IPS-NIHi11 (cell line): Measurements from ENCODE around the gene RBCK1.
"Not testable (repeated sequence)": the region's sequence is repeated elsewhere in the genome, so short reads cannot be mapped to it uniquely, and the experiment has no call there.

Experiments
- DNase-seq: peaks from one replicate; pipeline ENCODE4 v3.0.0; 2012; ENCODE audit warnings: mixed read lengths, low spot score

RBCK1 gene

DNA sequence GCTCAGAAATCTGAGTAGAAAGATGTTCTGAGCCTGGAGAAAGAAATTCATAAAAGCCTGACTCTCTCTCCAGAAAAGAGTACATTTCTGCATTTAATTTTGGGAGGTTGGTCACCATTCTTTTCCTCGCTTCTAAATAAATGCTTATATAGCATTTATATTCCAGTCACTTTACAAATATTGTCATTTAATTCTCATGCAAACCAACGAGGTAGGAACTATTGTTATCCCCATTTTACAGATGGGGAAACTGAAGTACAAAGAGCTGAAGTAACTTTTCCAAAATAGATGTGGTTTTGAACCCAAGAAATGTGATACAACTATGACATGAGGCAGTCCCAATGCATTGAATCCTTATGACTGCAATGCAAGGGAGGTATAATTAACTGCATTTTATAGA is 32.0 kb upstream of the RBCK1 start:
- no peak for DNase-seq

DNA sequence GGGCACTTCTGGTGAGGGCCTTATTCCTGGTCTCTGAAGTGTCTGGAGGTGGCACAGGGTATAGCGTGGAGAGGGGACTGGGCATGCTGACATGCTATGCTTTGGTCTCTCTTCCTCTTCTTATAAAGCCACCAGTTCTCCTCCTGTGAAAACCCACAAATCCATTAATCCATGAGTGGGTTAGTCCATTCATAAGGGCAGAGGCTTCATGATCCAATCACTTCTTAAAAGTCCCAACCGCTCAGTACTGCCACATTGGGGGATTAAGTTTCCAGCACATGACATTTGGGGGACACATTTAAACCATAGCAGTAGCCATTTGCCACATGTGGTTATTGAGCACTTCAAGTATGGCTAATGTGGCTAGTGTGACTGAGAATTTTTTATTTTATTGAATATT is 31.3 kb upstream of the RBCK1 start:
- no peak for DNase-seq

DNA sequence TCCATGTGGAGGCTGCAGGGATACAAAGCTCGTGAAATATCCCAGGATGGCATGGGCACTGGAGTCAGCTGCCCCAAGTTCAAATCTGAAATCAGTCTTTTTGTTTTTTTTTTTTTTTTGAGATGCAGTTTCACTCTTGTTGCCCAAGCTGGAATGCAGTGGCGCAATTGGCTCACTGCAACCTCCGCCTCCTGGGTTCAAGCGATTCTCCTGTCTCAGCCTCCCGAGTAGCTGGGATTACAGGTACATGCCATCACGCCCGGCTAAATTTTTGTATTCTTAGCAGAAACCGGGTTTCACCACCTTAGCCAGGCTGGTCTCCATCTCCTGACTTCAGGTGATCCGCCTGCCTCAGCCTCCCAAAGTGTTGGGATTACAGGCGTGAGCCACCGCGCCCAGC is 30.5 kb upstream of the RBCK1 start:
- not testable (repeated sequence) for DNase-seq

DNA sequence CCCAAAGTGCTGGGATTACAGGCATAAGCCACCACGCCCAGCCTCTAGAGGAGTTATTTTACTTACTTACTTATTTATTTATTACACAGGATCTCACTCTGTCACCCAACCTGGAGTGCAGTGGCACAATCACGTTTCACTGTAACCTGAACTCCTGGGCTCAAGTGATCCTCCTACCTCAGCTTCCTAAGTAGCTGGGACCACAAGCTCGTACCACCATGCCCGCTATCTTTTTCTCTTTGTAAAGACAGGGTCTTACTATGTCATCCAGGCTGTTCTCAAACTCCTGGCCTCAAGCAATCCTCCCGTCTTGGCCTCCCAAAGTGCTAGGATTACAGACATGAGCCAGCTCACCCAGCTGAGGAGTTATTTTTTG is 29.1 kb upstream of the RBCK1 start:
- DNase-seq: no peak

DNA sequence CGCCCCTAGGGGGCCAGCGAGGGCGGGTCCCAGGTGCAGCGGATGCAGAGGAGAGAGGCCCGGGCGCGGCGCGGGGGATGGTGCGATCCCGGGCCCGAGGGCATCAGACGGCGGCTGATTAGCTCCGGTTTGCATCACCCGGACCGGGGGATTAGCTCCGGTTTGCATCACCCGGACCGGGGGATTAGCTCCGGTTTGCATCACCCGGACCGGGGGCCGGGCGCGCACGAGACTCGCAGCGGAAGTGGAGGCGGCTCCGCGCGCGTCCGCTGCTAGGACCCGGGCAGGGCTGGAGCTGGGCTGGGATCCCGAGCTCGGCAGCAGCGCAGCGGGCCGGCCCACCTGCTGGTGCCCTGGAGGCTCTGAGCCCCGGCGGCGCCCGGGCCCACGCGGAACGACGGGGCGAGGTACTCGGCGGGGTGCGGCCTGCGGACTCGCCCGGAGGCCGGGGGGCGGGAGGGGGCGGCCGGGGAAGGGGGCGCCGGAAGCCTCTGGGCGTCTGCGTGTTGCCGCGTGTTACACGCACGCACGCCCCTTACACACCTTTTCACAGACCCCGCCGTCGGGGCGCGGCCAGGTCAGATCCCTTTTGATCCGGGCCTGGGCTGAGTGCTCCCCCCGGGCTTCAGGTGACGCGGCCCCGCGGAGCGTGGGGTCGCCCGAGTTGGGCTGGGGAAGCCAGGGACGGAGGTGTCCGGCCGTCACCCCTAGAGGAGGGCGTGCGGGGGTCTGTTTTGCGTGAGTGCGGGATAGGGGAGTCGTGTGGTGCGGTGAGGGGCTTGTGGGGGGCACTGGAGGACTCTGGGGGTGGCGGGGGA is 27.1 kb upstream of the RBCK1 start:
- peak; percentile 81 for DNase-seq

DNA sequence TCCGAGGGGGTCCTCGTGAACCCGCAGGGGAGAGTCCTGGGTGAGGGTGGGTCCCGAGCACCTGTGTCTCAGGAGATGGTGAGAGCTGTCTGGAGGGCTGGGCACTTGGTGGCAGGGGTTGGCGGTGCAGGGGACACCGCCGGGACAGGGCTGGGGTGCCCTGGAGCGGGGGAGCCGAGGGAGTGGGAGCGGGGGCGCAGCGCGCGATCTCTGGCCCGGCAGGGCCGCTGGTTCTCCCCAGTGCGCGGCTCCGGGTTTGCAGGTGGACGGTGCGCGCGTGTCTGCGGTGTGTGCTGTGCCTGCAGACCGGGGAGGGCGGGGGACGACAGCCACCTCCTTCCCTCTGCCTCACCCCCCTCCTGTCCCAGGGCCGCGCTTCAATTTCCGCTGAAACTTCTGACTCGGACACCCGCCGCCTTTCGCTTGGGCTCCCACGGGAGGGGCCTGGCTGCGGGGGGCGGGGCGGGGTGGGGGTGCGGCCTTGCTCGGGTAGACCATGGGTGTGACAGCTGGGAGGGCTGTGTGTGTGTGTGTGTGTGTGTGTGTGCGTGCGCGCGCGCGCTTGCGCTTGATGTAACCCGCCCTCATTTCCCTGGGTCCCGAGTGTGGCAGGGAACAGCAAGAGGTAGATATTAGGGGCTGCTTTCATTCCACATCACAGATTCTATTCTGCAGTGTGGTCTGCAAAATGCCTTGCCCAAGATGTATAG is 26.4 kb upstream of the RBCK1 start:
- DNase-seq: peak; percentile 67

DNA sequence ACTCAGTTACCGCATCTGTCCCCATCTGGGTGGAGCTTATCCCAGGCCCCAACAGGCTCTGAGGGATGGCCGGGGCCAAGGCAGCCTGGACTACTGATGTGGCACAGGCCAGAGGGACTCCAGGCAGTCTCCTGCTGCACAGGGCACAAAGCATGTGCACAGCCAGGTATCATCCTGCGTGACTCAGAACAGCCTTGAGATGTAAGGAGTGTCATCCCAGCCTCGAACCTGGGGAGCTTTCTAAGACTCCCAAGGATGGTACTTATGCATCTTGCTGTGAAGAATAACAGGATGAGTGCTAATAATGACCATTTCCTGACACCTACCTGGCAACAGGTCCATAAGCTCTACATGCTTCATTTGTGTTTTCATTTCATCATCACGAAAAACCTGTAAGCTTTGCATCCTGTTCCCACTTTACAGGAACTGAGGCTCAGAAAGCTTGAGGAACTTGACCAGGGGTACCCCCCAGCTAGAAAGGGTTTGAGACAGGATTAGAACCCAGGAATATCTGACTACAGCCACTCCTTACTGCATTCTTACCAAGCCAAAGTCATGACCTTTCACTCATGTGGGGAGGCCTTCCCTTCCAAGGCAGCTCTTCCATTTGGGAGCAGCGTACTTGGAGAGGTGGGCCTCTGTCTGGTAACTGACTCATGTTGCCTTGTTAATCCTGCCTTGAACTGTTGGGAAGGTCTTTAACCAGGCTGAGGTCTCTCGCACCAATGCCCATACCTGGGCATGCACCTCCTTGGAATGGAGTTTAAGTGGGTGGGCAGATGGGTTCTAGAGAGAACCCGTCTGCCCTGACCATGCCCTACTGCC is 25.6 kb upstream of the RBCK1 start:
- no peak for DNase-seq

DNA sequence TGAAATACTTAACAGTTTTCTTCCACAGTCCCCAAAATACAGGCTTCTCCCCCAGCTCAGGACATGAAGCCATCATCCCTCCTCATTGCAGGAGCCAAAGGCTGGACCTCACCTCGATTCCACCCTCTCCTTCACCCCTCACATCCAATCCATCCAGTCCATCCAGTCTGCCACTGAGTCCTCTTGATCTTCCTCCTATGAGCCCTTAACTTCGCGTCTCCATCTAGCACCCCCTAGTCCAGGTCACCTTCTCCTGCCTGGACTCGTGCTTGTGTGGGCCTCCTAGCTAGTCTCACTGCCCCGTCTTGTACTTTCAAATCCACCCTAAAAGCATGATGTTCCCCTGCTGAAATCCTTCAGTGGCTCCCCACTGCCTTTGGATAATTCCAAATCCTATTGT is 24.2 kb upstream of the RBCK1 start:
- DNase-seq: no peak

DNA sequence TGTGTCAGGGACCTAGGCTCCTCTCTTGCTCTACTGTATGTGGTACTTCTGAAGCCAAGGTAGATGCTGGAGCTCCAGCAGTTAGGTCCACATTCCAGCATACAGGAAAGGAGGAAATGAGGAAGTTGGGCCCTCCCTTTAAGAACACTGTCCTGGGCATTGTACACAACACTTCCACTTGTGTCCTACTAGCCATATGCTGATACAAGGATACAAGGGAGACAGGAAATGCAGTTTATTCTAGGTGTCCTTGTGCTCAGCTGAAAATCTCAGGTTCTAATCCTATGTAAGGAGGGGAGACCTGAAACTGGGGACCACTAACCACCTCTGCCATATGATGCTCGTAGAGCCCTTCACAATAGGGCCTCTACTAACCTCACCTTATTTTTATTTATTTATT is 23.4 kb upstream of the RBCK1 start:
- DNase-seq: no peak

DNA sequence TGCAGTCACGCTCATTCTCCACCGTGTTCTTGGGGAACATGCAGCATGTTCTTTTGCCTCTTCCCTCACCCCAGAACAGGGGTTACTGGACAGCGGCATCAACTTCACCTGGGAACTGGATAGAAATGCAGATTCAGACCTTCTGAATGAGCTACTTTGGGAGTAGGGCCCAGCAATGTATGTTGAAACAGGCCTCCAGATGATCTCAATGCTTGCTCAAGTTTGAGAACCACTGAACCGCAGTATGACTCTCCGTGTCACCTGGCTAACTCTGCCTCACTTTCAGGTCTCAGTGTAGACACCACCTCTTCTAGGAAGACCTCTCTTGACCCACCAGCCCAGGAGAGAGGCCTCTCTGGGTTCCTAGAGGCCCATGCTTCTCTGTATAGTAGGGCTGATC is 22.7 kb upstream of the RBCK1 start:
- DNase-seq: no peak

DNA sequence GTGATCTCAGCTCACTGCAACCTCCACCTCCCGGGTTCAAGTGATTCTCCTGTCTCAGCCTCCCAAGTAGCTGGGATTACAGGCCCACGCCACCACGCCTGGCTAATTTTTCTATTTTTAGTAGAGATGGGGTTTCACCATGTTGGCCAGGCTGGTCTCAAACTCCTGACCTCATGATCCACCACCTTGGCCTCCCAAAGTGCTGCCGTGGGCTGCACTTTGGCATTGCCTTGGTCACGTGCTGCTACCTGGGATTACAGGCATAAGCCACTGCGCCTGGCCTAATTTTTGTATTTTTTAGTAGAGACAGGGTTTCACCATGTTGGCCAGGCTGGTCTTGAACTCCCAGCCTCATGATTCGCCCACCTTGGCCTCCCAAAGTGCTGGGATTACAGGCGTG is 21.5 kb upstream of the RBCK1 start:
- not testable (repeated sequence) for DNase-seq

DNA sequence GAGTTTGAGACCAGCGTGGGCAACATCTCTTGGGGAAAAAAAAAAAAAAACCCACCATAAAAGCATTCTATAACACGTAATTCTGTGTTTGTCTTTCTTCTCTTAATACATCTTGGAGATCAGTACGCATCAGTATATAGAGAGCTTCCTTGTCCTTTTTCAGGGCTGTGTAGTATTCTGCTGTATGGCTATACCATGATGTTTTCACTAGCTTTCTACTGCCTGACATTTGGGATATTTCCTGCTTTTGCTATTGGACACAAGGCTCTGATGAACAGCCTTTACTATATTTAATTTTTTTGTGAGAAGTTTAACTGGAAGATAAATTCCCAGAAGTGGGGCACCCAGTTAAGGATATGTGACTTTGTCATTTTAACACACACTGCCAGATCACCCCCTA is 20.6 kb upstream of the RBCK1 start:
- DNase-seq: no peak

DNA sequence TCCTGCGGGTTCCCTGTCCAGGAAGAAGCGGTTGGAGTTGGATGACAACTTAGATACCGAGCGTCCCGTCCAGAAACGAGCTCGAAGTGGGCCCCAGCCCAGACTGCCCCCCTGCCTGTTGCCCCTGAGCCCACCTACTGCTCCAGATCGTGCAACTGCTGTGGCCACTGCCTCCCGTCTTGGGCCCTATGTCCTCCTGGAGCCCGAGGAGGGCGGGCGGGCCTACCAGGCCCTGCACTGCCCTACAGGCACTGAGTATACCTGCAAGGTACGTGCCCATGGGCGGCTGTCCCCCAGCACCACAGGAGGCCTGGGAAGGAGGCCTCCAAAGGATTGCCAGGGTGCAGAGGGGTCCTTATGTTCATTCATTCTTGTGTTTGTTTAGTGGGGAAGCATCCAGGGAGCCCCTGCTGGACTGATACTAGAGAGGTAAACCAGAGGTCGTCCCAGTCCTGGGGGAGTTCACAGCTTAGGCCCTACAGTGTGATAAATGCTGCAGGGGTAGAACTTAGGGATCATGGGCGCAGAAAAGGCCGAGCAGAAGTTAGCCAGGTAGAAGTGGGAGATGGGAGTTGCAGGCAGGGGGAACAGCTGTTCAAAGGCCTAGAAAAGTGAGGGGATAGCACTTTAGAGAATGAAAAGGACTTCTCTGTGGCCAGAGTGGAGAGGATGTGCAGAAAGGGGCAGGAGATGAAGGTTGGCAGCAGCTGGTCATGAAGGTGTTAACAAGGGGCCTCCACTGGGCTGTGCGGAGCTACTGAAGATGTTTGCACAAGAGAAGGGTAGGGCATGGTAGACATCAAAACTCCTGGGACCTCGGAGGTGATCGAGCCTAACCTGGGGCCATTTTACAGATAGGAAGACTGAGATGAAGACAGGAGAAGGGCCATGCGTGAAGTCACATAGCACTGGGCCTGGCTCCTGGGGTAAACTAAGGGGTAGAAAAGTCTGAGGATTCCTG is 19.8 kb upstream of the RBCK1 start:
- no peak for DNase-seq

DNA sequence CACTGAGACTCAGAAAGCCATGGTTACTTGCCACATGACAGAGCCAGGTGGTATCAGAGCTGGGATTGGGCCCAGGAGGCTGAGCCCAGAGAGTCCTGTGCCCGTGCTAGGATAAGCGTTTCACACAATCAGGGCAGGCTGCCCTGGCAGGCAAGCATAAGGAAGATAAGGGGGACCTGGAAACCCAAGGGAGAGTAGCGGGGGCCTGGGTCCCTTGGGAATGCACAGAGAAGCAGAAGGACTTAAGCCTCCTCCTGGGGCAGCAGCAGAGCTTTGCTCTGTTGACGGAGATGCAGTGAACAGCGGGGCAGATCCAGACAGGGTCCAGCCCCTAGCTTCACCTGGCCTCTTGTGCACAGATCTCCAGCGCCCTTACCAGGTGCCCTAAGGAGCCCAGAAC is 18.9 kb upstream of the RBCK1 start:
- DNase-seq: no peak

DNA sequence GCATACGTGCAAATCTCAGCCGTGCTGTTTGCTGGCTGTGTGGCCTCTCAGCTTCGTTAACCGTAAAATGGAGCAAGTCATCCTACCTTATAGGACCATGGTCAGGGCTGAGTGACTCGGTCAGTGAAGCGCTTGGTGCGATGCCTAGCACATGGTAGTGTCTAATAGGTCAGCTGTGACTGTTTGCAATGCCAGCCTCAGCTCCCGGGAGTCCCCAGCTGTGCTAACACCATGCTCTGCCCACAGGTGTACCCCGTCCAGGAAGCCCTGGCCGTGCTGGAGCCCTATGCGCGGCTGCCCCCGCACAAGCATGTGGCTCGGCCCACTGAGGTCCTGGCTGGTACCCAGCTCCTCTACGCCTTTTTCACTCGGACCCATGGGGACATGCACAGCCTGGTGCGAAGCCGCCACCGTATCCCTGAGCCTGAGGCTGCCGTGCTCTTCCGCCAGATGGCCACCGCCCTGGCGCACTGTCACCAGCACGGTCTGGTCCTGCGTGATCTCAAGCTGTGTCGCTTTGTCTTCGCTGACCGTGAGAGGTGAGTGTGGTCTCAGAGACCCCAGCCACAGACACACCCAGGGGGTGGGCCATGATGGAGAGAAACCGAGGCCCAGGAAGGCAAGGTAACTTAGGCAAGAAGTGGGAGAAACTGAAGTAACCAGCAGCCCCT is 16.9 kb upstream of the RBCK1 start:
- DNase-seq: no peak

DNA sequence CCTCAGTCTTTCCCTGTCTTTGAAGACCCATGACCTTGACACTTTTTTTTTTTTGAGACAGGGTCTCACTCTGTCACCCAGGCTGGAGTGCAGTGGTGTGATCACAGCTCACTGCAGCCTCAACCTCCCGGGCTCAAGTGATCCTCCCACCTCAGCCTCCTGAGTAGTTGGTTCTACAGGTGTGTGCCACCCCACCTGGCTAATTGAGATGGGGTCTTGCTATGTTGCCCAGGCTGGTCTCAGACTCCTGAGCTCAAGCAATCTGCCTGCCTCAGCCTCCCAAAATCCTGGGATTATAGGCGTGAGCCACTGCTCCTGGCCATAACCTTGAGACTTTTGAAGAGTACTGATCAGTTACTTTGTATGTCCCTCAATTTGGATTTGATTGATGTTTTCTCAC is 14.8 kb upstream of the RBCK1 start:
- DNase-seq: not testable (repeated sequence)

DNA sequence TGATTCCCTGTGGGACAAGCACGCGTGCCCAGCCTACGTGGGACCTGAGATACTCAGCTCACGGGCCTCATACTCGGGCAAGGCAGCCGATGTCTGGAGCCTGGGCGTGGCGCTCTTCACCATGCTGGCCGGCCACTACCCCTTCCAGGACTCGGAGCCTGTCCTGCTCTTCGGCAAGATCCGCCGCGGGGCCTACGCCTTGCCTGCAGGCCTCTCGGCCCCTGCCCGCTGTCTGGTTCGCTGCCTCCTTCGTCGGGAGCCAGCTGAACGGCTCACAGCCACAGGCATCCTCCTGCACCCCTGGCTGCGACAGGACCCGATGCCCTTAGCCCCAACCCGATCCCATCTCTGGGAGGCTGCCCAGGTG is 11.9 kb upstream of the RBCK1 start:
- DNase-seq: no peak

DNA sequence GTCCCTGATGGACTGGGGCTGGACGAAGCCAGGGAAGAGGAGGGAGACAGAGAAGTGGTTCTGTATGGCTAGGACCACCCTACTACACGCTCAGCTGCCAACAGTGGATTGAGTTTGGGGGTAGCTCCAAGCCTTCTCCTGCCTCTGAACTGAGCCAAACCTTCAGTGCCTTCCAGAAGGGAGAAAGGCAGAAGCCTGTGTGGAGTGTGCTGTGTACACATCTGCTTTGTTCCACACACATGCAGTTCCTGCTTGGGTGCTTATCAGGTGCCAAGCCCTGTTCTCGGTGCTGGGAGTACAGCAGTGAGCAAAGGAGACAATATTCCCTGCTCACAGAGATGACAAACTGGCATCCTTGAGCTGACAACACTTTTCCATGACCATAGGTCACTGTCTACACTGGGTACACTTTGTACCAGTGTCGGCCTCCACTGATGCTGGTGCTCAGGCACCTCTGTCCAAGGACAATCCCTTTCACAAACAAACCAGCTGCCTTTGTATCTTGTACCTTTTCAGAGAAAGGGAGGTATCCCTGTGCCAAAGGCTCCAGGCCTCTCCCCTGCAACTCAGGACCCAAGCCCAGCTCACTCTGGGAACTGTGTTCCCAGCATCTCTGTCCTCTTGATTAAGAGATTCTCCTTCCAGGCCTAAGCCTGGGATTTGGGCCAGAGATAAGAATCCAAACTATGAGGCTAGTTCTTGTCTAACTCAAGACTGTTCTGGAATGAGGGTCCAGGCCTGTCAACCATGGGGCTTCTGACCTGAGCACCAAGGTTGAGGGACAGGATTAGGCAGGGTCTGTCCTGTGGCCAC is 11.3 kb upstream of the RBCK1 start:
- no peak for DNase-seq

DNA sequence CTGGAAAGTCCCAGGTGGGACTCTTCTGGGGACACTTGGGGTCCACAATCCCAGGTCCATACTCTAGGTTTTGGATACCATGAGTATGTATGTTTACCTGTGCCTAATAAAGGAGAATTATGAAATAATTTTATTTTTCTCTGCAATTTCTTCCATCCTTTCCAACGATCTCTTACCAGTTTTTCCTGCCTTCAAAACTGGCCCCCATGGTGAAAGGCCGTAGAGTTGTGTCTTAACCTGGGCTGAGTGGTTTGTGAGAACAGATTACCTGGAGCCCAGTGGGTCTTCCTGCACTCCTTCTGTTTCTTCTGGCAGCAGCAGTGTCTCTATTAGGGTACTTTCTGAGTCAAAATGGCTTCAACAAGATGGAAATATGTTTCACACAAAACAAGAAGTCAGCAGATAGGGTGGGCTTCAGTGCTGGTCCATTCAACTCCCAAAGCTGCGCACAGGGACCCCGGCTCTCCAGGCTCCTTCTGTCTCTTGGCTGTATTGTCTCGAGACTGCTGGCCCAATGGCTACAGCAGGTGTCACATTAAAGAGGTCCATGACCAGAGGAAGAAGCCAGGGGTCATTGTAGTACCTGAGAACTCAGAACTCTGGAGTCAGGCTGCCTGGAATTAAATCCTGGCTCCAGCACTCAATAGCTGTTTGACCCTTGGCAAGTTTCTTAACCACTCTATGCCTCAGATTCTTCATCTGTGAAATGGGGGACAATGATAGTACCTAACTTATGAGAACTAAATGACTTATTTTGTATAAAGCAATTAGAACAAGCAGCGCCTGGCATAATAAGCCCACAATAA is 10.5 kb upstream of the RBCK1 start:
- no peak for DNase-seq
